CD4-positive, alpha-beta T cell treated with Interferon alpha-2 for 1 hour (primary cell): ENCODE measurements around the gene SSTR4.
"Not testable (repeated sequence)": the region's sequence is repeated elsewhere in the genome, so short reads cannot be mapped to it uniquely, and the experiment has no call there.

Experiments used
- DNase-seq, 2 donors: peaks; one replicate each; pipeline ENCODE4 v3.0.0-alpha.2; 2020 to 2022

The SSTR4 gene

DNA sequence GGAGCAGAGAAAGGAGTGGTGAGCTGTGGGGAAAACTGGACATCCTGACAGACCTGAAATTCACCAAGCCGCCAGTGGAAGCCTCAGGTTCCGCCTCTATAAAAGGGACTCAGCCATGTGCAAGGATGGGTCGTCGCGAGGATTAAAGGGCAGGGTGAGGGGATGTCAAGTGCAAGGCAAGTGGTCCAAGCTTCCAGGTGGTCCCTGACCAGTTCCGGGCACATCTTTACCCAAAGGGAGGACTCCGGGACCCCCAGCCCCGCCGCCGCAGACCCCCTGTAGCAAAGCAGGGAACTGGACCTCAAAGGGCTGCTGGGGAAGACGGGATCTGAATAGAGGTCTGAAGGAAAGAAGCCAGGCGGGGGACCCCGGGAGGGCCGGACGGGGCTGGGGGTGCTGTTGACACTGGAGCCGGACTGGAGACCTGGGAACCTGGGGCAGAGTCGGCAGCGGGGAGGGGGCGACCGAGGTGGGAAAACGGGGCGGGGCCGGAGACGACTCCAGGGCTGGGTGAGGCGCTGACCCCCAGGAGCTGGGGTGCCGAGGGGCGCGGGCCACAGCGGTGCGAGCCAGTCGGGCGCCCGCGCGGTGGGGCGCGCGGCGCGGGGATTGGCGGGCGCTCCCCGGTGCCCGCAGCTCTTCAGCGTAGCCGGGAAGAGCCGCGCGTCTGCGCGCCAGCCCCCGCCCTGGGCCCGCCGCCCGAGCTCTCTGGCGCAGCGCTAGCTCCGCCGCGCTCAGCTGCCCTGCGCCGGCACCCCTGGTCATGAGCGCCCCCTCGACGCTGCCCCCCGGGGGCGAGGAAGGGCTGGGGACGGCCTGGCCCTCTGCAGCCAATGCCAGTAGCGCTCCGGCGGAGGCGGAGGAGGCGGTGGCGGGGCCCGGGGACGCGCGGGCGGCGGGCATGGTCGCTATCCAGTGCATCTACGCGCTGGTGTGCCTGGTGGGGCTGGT lies at the start of gene SSTR4:
Gene SSTR4 (plus strand): TSS at position 592 of the 951 bp plus-strand sequence. CDS start 172 bp downstream, at position 764.
- DNase-seq: no peak

DNA sequence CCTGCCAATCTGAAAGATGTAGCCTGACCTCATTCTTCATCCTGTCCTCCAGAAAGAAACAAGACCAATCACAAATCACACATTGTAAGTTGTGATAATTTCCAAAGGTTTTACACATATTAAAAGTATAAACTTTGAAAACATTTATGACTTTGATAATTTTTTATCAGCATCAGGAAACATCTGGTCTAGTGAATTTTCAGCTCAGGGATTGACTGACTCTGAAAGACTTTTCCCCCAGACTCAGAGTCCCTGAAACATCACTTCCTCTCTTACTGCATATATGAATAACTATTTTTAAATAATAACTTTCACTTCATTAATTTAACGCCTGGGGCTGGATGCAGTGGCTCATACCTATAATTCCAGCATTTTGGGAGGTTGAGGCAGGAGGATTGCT lies 48.5 kb upstream of the SSTR4 start:
- no peak for DNase-seq

DNA sequence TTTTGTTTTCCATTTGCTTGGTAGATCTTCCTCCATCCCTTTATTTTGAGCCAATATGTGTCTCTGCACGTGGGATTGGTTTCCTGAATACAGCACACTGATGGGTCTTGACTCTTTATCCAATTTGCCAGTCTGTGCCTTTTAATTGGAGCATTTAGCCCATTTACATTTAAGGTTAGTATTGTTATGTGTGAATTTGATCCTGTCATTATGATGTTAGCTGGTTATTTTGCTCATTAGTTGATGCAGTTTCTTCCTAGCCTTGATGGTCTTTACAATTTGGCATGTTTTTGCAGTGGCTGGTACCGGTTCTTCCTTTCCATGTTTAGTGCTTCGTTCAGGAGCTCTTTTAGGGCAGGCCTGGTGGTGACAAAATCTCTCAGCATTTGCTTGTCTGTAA lies 43.7 kb upstream of the SSTR4 start:
- not testable (repeated sequence) for DNase-seq

- no peak for DNase-seq
Observed at GRCh38 chr20:22993823-22994222, 41.3 kb upstream of the SSTR4 start.

DNA sequence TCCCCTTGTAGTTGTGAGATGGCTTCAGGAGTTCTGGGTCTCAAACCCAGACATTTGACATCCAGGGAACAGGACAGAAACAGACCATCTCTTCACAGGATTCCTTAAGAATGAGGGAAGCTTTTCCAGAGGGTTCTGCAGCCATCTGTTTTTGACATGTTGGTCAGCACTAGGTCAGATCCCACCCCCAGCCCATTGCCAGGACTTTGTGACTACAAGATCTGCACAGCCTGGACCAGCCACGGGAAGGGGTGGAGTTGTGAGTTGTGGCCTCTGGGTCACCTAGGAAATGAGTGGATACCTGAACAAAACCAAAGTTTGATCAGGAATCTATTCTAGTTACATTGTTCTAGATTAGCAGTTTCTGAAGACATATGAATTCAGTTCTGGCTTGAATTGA lies 39.2 kb upstream of the SSTR4 start:
- no peak for DNase-seq

DNA sequence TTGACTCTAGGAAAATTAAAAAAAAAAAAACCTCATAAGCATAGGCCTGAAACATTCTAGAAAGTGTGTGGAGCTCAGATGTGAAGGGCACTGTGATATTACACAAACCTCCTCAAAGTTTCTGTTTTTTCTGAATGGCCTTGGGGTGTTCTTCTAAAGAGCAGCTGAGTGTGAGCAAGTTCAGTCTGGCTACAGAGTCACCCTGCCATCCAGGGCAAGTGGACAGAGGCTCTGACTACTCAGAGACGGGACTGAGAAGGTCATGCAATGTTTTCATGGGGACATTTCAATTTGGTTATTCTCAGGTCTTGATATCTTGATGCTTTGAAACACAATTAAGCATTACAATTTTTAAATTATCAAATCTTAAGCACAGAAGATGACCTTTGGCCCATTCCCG lies 36.6 kb upstream of the SSTR4 start:
- no peak for DNase-seq

GRCh38 chr20:22999756-23000155 lies 35.4 kb upstream of the SSTR4 start:
- no peak for DNase-seq

GRCh38 chr20:23000232-23000947 lies 34.7 kb upstream of the SSTR4 start:
- DNase-seq: no peak

DNA sequence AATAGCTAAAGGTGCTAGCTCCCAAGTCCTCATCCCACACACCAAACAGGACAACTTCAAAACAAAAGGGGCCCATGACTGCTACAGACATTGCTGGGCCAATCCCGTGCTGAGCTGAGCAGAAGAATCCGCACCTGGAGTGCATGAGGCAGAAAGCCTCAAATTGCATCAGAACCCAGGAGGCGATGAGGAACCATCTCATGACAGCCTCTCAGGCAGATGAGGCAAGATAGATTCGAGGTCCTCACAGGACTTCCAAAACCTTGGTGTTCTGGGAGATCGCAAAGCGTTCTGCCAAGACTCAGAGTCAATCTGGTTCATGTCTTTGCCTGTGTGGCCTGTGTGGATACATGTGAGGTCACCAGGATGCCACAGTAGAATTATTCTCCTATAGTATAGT lies 32.8 kb upstream of the SSTR4 start:
- no peak for DNase-seq

DNA sequence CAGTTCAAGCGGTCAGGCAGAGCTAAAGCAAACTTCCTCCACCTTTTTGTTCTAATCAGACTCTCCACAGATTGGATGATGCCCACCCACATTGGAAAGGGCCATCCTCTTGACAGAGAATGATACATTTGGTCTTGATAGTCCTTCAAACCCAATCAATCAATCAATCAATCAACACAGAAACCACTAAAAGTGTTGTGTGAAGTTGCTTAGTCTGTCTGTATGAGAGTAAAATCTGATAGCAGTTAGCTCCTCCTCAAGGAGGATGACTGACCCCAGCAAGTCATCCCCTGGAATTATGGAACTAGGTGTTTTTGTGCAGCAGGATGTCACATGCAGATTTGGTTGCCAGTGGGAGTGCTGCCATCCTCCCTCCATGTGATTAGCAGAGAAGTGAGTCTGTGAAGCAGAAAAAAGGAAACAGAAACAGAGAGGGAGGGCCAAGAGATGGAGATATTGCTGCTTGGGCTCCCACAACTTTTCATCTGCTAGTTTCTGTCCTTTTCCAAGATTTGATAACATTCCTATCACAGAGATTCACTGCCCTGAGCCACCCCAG lies 32.0 kb upstream of the SSTR4 start:
- DNase-seq: no peak

DNA sequence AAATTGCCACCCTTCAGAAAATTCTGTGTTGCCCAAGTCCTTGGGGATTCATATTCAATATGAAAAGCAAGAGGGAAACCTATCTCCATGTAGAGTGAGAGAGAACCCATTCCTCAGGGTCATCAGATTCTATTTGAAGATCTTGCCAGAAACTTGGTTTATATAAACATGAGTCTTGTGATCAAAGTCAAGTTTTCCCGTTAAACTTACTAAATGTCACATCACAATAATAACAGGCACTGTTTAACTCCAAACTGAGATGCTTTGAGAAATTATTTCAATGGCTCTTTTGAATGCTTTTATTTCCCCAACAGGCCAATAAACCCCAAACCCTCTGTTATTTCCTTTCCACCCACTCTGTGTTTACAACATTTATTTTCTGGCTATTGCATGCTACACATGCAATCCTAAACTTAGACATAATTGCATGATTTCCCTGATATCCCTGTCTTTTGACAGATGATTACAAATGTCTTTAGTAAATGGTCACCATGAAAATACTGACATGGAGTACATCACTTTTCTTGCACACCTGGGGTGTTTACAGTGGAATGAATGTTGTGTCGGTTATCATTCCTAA lies 31.1 kb upstream of the SSTR4 start:
- no peak for DNase-seq

- DNase-seq: no peak
Observed at GRCh38 chr20:23005776-23006175, 29.3 kb upstream of the SSTR4 start.

- DNase-seq: no peak
Observed at GRCh38 chr20:23007462-23007861, 27.6 kb upstream of the SSTR4 start.

GRCh38 chr20:23007886-23008655 lies 27.0 kb upstream of the SSTR4 start:
- no peak for DNase-seq

DNA sequence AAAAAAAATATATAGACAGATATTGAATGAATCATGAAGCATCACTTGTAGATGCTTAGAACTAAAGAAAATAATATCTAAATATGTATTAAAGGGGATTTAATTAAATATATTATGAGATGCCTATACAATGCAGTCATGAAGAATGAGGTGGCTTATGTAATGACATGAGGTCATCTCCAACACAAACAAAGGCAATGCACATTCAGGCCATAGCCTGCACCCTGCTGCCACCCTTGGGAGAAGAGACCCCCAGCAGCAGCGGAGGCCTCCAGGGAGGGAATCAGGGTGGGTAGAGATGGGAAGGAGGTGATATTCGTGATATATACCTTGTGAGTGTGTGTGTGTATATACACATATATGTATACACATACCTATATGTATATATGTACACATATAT lies 26.4 kb upstream of the SSTR4 start:
- DNase-seq: no peak

- no peak for DNase-seq
Observed at GRCh38 chr20:23009636-23010035, 25.5 kb upstream of the SSTR4 start.

DNA sequence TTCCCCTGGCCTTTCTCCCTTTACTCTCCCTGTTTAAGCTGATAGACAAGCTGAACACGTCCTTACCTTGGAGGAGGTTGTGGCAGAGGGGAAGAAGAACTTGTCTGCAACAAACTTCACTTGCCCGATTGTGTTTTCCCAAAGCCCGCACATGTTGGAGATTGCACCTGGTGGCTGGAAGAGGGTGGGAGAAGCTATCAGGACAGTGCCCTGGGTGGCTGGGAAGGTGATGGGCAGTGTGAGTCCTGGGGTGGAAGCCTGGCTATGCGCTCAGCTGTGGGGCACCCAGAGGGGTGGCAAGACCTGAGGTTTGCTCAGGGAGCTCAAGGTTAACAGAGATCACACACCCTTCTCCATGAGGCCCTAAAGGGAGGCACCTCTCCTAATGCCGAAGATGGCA lies 25.0 kb upstream of the SSTR4 start:
- no peak for DNase-seq

GRCh38 chr20:23011008-23011721 lies 23.9 kb upstream of the SSTR4 start:
- DNase-seq: no peak

GRCh38 chr20:23013429-23013828 lies 21.7 kb upstream of the SSTR4 start:
- no peak for DNase-seq

DNA sequence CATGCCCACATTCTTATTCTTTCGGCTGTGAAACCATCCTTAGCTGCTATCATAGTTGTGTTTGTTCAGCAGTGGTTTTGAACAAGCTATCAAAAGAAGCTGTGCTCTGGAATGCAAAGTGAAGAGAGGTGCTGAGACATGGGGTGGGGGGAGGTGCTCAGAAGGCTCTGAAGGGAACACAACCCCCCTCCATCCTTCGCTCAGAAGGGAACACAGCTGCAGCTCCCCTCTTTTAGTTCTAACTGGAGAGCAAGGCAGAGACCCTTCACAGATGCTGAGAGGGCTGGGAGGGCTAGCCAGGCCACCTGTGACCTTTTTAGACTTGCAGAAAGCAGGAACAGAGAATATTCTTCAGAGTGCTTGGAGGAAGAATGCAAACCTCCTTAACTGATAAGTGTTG lies 17.6 kb upstream of the SSTR4 start:
- DNase-seq: no peak

GRCh38 chr20:23018432-23018831 lies 16.7 kb upstream of the SSTR4 start:
- DNase-seq: no peak

DNA sequence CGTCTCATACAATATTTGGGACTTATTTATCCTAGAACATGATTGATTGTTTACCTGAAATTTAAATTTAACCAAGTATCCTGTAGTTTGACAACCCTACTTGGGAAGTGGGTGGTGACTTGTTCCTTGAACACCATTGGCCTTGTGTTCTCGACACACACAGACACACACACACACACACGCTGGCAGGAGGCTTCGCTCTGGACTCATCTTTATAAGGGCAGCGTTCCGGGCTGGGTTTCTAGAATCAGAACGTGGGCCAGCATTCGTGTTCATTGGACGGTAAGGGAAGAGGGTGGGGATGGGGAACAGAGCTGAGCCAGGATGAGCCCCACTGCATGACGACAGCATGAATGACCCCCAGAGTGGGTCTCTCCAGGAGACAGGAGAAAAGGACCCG lies 16.2 kb upstream of the SSTR4 start:
- DNase-seq: no peak
